GM12873 (cell line): ENCODE data around the gene RAET1E.

Source experiments
- TF ChIP-seq, protein P1 (sequence below): IDR thresholded peaks from 2 replicates; pipeline ENCODE4 v1.5.1; 2012; ENCODE audit warnings: low read depth, mild to moderate bottlenecking, moderate library complexity, low read length, control low read depth; ENCODE audit not compliant: insufficient read depth; ENCODE audit errors: missing control alignments

RAET1E gene

DNA sequence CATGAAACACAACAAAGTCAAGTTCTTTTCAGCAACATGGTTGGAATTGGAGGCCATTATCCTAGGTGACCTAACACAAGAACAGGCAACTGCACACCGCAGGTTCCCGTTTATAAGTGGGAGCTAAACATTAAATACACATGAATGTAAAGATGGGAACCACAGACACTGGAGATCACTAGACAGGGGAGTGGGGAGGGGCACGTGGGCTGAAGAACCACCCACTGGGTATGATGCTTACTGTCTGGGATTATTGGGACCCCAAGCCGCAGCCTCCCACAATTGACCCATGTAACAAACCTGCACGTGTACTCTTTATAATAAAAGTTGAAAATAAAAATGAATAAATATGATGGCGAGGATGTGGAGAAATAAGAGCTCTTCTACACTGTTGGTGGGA, 33.6 kb upstream of the RAET1E start:
- TF ChIP-seq, protein P1, sequence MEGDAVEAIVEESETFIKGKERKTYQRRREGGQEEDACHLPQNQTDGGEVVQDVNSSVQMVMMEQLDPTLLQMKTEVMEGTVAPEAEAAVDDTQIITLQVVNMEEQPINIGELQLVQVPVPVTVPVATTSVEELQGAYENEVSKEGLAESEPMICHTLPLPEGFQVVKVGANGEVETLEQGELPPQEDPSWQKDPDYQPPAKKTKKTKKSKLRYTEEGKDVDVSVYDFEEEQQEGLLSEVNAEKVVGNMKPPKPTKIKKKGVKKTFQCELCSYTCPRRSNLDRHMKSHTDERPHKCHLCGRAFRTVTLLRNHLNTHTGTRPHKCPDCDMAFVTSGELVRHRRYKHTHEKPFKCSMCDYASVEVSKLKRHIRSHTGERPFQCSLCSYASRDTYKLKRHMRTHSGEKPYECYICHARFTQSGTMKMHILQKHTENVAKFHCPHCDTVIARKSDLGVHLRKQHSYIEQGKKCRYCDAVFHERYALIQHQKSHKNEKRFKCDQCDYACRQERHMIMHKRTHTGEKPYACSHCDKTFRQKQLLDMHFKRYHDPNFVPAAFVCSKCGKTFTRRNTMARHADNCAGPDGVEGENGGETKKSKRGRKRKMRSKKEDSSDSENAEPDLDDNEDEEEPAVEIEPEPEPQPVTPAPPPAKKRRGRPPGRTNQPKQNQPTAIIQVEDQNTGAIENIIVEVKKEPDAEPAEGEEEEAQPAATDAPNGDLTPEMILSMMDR = no peak

DNA sequence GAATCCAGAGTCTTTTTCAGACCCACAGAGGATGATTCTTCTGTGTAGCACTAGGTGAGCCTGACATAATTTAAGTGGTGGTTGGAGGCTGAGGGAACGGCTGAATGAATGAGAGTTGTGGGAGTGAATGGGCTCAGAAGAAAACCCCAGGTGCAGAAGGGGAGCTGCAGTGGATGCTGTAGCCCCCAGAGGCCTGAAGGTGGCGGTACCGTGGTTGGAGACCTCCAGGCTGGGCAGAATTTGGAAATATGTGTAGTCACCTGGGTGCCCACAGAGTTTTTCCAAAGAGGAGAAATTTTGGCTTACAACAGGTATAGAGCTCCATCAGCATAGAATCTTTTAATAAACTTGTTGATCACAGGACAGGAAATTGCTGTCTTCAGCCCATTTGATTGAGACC, 31.5 kb upstream of the RAET1E start:
- TF ChIP-seq, protein P1 = peak; percentile 54

DNA sequence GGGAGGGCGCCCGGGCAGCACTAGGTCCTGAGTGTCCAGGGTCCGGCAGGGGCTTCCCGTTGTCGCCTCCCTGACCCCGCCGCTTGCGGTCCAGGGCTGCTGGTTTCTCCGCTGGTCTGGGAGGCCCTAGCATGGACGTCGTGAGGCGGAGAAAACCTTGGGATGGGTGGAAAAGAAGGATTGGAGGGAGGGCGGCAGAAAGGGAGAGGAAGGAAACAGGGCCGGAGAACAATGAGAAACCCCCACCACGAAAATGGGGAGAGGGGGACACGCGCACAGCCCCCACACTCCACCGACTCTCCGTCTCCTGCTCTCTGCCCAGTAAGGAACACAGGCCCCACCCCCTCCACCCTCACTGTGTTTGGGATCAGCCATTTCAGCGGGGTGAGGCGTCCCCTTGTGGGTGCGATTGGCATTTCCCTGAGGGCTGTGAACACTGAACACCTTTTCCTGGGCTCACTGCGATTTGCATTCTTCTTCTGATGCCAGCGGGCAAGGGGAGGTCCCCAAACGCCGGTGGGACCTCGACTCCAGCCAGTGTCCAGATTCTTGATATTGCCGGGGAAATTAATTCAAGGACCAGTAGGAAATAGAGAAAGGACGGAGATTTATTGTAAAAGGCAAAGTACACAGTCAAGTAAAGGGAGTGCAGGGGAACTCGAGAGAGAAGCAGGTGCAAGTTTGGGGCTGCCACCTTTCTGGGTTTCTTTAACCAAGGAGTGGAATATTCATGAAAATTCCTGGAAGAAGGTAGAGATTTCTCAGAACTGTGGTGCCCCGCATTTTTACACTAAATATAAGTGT, 28.3 kb upstream of the RAET1E start:
- TF ChIP-seq, protein P1 = peak; percentile 85

DNA sequence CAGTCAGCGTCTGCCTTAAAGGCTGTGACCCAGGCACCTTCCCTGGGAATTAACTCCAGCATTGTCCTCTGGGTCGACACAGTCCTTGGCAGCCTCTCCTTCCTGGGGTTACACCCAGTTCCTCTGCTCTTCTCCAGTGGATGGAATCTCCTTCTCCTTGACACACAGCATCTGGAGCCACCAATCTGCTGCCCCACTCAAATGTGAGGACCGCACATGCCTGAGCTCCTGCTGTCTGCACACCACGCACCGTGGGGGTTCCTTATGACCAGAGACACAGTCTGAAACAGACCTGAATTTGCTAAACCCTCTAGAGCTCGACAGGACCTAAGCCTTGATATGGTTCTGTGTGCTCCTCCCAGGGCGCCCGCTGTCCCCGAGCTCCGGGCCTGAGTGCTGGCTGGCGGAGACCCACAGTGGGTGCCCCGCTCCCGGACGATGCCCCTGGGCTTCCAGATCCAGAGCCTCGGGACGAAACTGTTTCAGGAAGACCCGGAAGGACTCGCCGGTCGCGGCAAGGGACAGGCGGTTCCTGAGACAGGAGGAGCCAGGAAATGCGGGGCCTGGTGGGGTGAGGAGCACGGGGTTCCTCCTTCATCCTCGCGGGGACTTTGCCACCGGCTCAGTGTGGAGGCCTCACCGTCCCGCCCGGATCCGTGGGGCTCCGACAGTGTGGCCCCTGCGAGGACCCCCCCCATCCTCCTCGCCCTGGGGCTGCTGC, 27.5 kb upstream of the RAET1E start:
- TF ChIP-seq, protein P1 = no peak

DNA sequence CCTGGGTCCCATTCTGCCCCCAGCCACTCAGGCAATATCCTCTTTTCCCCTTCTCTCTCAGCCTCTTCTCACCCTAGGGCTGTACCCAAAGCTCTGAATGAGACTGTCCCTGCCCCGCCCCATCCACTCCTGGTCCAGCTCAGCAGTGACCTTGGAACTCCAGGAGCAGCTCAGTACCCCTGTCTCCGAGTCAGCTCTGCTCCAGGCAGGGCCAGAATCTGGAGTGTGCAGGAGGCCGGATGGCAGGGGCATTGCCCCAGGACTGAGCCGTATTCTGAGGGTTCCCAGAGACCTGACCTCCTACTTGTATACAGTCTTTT, 27.0 kb upstream of the RAET1E start:
- TF ChIP-seq, protein P1 = no peak

DNA sequence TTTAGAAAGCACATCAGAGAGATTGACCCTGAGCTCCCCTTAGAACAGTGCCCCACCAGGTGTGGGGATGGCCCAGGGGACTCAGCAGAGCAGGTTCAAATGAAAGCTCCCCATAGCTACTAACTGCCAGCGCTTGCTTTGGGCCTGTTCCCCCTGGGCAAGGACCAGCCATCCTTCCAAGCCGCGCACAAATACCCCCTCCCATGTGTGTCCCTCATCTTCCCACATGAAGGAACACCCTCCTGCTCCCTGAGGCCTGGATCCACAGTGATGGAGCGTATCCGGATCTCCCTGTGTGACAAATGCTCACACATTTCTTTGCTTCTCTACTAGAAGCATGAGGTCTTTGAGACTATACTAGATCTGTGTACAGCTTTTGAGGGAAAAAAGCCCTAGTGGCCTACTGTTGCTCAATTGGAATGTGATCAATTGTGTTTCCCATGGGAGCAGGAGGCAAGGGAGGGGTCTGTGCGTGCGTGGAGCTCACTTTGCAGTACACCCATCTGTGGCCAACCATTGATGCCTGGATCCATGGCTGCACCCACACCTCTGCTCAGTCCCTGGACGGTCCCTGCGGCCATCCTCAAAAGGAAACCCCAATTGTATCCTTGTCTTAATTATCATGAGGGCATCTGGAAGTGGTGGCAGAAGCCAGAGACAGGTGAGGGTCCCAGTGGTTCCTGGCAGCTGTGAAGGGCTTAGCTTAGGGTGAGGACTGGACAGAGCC, 26.5 kb upstream of the RAET1E start:
- TF ChIP-seq, protein P1 = no peak
